LNCAP (cell line): ENCODE measurements around the gene MARCHF3.

Experiments
- CTCF ChIP-seq: fragments of 450-650 bp; IDR thresholded peaks from 2 replicates; pipeline ENCODE4 v1.5.1; 2017; ENCODE audit warnings: mild to moderate bottlenecking

MARCHF3 gene

GRCh38 chr5:126998201-126998631 lies 32.1 kb downstream of the MARCHF3 start:
- TF ChIP-seq CTCF: no peak

- no peak for TF ChIP-seq CTCF
Observed at GRCh38 chr5:126995689-126996088, 34.7 kb downstream of the MARCHF3 start.

GRCh38 chr5:126995039-126995438 lies 35.3 kb downstream of the MARCHF3 start:
- no peak for TF ChIP-seq CTCF

- no peak for TF ChIP-seq CTCF
Observed at GRCh38 chr5:126994485-126994884, 35.9 kb downstream of the MARCHF3 start.

GRCh38 chr5:126988021-126988569 lies 42.3 kb downstream of the MARCHF3 start:
- TF ChIP-seq CTCF: no peak

- no peak for TF ChIP-seq CTCF
Observed at GRCh38 chr5:126987271-126987899, 43.0 kb downstream of the MARCHF3 start.

- TF ChIP-seq CTCF: no peak
Observed at GRCh38 chr5:126984632-126985031, 45.7 kb downstream of the MARCHF3 start.

- no peak for TF ChIP-seq CTCF
Observed at GRCh38 chr5:126983874-126984266, 46.5 kb downstream of the MARCHF3 start.
